ENCODE measurements around the gene LRRFIP1.
"Not testable (repeated sequence)": the region's sequence is repeated elsewhere in the genome, so short reads cannot be mapped to it uniquely, and the experiment has no call there.

Gene LRRFIP1

DNA sequence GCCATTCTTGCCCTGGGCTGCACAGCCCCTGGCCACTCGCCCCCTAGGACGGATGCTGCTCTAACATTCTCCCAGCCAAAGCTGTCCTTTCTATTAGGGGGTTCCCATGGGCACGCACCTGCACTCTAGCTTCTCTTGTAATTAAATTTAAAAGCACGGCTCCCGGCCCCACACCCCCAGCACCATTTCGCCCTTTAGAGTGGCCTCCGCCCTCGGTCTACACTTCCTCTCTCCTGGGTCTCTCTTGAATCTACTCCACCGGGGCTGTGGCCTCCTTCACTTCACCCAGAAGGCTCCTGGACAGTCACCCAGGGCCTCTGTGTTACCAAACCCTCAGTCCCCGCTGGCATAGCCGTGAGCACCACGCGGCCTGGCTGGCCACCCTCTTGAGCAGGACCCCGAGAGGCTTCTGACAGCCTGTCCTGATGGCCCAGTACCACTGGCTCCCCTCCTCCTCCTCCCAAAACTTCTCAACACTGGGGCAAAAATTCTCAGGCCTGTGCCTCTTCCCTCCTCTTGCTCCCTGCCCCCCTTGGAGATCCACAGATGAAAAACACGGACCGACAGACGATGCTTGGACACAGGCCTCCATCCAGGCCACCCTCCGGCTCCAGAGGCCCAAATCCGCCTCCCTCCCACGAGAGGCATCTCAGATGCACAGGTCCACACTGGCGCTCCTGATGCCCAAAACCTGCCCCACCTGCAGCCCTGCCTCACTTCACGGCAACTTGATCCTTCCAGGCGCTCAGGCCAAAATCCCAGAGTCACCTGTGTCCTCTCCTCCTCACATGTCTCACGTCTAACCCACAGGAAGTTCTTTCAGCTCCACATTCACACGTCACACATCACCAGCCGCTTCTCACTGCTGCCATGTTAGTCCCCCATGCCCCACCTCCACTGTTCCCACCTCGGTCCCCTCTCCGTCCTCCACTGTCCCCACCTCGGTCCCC is 29.9 kb upstream of the LRRFIP1 start:
- no peak for DNase-seq

DNA sequence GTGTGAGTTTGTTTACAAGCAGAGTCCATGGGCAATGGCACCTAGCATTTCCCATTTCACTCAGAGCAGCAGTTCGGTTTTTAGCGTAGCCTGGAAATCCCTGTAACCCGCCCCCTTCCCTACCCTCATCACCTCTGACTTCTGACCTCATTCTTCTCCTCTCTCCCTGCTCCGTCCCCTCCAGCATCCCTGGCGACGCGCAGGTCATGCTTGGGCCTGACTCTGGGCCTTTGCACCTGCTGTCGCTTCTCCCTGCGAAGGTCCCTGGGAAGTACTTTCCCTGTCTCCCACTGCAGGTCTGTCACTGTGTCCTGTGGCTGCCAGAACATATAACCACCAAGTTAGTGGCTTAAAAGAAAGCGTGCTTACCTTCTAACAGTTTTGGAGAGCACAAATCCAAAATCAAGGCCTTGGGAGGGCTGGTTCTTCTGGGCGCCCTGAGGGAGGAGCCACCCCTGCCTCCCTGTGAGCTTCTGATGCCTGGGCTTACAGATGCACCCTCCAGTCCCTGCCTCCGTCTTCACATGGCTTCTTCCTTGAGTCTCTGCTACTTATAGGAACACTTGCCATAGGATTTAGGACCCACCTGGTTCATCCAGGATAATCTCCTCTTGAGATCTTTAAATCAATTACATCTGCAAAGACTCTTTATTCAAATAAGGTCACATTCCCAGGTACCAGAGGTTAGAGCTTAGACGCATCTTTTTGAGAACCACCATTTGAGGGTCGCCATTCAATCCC is 28.7 kb upstream of the LRRFIP1 start:
- DNase-seq, result no peak

DNA sequence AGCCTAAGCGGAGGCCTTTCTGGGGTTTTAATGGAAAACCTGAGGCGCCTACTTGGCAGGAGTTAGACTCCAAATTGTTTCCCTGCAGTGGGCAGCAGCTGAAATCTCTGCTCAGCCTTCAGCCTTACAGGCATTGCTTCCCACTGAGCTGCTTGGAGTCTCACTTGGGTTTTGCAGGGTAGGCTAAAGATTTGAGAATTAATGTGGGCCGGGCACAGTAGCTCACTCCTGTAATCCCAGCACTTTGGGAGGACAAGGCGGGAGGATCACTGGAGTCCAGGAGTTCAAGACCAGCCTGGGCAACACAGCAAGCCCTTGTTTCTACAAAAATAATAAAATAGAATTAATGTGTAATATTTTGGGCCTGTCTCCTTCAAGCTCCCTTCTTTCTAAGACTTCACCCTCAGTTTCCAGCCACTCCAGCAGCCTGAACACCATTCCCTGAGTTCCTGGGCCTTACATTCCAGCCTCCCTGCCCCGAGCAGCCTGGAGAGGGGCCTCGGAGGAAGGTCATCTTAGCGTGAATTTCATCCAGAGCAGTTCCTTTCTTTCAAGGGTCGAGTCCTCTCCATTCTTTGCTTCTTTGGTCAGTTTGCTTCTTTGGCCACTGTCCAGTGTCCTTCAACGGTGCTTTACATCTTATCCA is 27.8 kb upstream of the LRRFIP1 start:
- DNase-seq, result no peak

DNA sequence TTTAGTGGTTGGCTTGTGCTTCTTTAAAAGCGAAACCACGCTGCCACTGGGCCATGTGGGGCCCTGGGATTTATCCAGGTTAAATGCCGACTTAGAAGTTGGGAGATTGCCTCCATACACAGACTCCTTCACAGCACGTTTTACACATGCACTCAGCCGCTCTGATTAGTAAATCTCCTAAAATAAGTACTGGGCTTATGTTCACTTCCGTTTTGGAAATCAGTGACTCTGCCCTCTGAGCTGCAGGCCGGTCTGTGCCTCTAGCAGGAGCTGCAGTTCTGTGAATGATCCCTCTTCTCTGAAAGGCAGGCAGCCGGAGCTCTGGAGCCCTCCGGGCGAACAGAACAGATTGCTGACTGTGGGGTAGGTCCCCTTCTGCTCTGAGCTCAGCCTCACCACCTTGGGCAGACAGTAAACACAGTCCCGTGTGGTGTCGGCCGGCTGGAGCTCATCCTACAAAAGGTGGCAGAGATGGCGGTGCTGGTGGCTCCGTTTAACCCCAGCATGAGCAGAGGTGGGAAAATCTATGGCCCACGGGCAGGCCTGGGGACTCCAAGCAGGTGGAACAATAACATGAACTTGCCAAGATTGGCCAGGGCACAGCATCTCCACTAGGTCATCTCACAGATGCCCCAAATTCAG is 27.1 kb upstream of the LRRFIP1 start:
- DNase-seq, result no peak

DNA sequence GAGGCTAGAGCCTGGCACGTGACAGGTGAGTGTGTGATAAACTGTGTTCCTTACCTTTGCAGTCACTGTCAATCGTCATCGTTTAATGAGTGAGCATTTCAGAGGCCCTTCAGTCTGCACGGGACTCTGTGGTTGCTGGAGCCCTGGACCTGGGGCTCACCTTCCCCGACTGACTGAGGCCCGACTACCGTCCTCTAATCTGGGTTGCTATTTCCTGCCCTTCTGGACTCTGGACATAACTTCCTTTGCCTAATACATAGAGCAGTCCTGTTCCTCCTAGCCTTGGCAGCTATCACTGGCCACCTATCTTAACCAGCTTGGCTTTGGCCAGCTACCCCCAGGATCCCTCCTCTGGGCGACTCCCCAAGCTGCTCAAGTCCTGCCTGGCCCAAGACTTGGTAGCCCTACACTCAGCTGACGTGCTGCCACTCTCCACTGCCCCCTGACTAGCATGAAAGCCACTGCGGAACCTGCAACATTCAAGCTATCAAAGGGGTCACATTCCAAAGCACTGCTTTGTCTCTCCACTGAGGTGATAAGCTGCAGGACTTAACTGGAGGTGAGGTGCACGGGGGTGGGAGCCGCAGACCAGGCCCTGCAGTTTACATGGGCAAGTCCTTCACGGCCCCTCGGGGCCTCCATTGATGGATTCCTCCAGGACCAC is 25.8 kb upstream of the LRRFIP1 start:
- no peak for DNase-seq

DNA sequence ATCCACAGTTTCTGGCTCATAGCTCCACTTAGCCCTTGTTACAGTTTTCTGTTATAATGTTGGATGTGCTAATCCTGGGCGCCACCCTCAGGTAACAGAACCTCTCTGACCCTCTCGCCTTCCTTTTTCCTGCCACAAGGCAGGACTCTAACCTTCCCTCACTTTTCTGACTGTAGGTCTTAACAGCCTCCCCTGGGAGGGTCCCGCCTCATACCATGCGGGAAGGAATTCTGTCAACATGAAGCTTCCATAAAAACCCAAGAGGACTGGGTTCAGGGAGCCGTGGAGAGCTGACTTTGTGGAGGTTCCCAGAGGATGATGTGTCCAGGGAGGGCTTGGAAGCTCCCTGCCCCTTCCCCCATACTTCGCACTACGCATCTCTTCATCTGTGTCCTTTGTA is 25.0 kb upstream of the LRRFIP1 start:
- DNase-seq, result no peak

DNA sequence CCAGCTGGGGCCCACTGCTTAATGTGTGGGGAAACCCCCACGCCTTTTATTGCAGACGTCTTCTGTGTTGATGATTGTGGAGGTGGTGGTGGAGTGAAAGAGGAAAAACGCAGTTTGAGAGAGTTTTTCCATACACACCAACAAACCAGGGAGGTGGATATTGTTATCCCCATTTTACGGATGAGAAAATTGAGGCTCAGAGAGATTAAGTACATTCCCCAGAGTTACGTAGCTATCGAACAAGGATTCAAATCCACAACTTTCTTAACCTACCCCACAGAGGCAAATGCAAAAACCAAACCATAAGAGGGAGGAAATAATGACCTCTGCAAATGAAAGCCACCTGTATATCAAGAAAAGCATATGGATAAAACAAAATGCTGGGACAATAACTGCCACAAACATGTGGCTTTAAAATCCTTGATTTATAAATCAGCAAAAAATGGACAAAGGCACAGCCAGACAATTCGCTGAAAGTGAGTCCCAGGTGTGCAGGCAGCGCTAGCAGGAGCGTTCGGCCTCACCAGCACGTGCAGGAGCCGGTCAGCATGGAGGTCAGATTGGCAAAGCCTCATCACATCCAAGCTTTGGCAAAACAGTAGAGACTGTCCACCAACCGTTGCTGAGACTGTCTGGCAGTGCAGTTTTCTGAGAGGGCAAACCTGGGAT is 24.2 kb upstream of the LRRFIP1 start:
- no peak for DNase-seq

DNA sequence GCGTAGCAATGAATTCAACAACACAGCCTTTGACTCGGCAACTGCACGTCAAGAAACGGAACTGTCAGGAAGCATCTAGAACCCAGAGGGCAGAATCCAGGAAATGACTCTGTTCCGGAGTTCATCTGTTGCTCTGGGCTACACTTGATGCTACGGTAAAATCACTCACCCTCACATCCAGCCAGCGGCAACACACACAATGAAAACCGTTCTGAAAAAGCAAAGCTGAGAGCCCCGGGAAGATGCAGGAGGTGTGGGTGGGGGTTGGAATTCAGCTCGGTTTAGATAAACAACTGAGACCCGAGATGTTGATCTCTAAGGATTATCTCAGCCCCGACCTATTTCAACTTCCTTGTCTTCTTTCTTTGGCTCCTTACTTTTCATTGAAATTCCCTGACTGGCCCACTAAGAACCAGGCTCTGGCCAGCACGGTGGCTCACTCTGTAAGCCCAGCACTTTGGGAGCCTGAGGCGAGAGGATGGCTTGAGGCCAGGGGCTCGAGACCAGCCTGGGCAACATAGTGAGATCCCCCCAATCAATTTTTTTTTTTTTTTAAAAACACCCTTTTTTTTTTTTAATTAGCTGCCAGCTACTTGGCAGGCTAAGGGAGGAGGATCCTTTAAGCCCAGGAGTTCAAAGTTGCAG is 23.5 kb upstream of the LRRFIP1 start:
- DNase-seq, result no peak

DNA sequence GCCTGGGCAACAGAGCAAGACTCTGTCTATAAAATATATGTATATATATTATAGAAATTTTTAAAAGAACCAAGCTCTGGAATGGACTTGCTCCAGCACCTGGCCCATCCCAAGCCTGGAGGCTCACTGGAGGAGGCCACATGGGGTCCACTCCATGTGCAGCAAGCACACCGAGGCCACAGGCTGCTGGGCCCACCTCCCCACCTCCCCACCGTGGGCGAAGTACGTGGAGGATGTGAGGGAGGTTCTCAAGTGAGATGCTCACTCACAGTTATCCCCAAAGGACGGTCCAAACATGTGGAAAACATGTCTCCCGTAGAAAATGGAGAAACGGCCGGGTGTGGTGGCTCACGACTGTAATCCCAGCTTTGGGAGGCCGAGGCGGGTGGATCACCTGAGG is 23.0 kb upstream of the LRRFIP1 start:
- no peak for DNase-seq

DNA sequence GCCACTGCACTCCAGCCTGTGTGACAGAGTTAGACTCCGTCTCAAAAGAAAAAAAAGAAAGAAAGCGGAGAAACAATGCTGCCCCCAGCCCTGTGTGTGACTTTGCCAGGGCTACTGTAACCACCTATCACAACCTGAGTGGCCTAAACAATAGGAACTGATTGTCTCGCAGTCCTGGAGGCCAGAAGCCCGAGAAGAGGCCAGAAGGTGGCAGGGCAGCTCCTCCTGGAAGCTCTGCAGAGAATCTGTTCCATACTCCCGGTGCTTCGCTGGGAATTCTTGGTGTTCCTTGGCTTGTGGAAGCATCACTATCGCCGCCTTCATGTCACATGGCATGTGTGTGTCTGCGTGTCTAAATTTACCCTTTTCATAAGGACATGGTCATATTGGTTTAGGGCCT is 22.4 kb upstream of the LRRFIP1 start:
- DNase-seq, result no peak

DNA sequence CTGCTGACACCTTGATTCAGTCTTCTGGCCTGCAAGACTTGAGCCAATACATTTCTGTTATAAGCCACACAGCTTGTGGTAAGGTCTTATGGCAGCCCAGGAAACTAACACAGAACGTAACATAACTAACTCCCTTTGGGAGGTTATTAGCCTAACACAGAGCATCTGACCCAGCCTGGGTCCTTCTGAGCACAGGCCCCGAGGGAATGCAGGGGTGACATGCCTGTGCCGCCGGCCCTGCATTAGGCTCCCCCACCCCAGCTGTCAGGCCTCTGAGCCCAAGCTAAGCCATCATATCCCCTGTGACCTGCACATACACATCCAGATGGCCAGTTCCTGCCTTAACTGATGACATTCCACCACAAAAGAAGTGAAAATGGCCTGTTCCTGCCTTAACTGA is 20.9 kb upstream of the LRRFIP1 start:
- not testable (repeated sequence) for DNase-seq

DNA sequence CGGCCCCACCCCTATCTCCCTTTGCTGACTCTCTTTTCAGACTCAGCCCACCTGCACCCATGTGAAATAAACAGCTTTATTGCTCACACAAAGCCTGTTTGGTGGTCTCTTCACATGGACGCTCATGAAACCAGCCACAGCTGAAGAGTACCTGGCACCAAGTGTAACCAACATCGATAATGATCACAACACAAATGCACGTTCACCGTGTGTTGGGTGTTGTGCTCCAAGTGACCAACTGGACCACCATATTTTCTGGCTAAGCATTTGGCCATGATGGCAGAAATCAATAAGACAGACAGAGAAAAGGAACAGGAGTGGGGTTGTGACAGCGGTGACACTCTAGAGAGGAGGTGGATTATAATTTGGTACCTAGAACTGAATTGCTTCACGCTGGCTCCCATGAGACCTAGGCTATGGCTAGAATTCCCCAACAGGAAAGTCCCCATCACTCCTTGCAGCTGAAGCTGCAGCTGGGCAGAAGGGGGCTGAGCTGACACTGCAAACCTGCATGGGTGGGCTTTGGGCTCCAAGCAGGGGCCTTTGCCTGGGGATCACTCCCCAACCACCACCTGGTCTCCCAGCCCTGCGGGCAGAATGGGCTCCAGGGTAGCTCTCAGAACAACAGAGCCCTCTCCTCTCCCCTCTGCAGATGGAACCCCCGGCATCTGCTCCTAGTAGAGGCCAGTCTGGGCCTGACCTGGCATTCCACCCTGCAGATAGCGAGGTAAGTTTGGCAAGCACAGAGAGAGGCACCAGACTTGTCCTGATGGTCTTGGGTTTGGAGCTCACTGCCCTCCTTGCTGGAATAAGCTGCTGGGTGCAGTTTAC is 14.6 kb upstream of the LRRFIP1 start:
- DNase-seq, result no peak

DNA sequence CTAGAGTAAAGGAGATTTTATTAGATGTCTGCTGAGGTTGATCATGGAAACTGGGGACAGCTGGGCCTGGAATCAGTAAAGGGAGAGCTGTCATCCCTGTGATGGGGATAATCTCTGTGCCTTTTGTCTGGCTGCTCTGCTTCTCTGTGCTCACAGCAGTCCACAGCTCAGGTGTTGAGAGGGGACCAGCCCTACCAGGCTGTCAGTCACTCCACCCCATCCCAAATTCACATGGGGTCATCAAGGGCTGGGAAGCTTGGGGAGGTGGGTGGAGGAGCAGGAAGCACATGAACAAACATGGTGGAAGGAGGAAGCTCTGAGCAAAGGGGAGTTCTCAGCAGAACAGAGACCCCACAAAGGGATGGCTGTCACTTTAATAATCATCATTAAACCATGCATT is 13.7 kb upstream of the LRRFIP1 start:
- no peak for DNase-seq

DNA sequence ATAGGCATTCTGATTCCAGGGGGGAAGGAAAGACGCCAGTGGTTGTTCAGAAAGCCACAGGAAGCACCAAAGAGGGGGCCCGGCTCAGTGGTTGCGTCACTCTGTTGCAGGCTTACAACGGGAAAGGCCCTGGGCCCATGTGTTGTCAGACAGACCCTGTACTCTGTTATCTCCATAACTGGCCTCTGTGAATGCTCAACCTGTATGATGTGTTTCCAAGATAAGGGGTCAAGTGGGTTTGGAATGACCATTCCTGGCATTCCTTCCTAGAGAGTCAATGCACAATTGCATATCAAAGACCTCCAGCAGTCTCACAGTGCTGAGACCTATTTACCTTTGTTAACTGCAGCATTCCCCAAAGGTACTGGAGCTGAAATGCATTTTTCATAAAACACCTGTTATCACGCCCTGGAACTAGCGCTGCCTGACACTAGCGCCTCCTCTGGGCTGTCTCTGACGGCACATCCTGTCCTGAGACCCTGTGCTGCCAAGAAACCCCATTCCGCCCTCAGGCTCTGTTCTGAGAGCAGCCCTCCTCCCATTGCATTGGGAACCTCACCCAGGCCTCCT is 13.2 kb upstream of the LRRFIP1 start:
- DNase-seq, result no peak

DNA sequence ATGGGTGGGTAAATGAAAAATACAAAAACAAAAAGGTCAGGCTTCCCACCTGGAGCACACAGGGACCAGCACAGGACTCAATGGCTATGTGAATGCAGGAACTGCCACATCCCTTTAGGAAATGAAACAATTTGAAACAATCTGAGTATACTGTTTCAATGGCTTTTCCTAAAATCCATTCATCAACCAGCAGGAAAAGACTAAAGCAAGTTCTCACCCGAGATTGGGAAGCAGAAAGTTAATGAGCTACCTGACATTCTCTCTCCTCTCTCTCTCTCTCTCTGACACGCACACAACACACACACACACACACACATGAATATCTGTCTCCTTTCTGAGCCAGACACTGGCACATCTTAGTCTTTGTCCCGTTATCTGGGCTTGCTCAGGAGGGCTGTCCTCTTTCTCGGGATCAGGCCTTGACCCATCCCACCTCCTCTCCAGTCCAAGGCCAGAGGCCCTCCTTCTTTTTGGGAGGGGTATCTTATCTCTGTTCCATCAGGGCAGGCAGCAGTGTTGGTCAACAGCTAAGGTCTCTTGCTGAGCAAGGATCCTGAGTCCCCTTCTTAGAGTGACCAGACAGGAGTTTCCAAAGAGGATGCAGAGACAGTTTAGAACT is 11.6 kb upstream of the LRRFIP1 start:
- no peak for DNase-seq

DNA sequence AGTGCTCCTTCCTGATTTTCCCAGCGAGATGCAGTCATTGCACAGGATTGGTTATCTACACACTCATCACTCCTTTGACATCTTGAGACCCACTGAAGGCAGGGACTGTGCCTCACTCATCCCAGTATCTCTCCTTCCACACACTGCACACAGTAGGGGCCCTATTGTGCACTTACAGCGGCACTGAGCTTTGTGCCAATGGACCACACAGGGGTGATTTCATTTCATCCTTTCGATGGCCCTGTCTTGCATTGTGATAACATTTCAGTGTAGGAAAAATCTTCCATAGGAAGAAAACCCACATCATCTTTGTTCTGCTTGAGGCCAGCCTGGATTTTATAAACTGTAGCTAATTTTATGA is 11.0 kb upstream of the LRRFIP1 start:
- no peak for DNase-seq

DNA sequence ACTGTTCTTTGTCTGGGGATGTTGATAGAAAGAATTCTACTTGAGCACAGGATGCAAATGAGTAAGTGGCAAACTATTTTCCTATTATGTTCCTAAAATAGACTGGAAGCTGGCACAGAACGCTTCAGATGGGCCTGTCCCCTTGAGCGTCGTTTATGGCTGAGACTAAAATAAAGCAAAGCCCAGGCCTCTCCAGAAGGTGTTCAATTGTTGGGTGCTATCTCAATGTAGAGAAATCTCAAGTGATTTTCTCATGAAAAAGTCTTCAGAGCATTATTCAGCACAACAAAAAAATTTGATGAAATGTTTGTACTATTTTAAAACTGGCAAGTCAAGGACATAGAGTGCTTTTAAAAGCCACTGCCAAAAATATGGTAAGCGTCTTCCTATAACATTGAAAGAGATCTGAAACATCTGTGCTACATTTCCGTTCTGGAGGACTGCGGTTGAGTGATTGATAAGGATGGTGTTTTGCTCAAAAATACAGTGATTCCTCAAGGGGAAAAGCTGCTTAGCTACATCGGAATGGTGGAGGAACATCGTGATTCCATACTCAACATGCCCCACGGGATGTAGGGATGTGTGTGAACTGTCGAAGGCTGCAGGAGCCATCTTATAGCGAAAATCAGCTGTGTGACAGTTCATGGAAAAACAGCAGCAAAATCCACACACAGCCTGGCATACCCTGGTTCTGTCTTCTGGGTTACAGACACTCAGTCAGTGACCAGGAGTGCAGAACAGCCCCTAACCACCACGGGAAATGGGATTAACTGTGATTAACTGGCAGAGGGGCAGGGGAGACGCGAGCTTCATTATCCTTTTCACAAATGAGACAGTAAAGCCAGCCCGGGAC is 10.4 kb upstream of the LRRFIP1 start:
- DNase-seq, result no peak

DNA sequence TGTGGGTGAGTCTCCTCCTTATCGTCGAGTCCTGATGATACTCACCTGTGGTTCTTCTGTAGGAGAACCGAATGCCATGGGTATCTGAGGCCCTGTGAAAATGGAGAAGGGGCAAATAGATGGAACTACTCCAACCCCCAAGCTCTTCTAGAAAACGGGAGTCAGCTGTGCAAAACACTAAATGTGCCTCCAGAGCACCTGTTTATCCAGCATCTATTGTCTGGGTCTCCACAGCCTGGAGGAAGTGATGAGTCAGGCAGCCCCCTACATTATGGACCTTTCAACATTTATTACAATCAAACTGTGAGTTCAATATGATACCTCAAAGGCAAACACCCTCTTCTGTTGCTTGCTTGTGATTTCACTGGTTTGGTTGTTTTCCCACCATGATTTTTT is 9.8 kb upstream of the LRRFIP1 start:
- no peak for DNase-seq

DNA sequence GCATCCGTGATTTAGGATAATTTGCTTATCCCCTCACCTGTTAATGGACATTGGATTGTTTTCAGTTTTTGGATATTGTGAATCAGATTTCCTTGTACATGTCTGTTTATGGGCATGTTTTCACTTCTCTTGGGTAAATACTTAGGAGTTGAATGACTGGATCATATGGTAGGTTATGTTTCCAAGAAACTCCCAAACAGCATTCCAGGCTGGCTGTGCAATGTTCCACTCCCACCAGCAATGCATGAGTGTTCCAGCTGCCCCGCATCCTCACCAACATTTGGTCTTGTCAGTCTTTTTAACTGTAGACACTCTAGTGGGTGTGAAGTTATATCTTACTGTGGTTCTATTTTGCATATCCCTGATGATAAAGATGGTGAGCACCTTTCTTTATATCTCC is 8.9 kb upstream of the LRRFIP1 start:
- DNase-seq, result no peak

All from OCI-M1 (cell line).